ENCODE measurements around the gene PNMA6A. TPM values are rescaled to one million over a fixed set of nuclear protein-coding genes. Genes with fewer than 3 reads are reported as not detected.
"Not testable (repeated sequence)": the region's sequence is repeated elsewhere in the genome, so short reads cannot be mapped to it uniquely, and the experiment has no call there.

PNMA6A gene
- total RNA-seq, 1 experiment from 2014 or later = 3.4 TPM

GRCh38 chrX:153075366-153075765, 3.1 kb downstream of the PNMA6A start:
- DNase-seq (ENCODE audit: low read depth) = no peak

- not testable (repeated sequence) for DNase-seq (ENCODE audit: low read depth)
Measured at GRCh38 chrX:153077437-153078135, 5.3 kb downstream of the PNMA6A start.

- not testable (repeated sequence) for DNase-seq (ENCODE audit: low read depth)
Measured at GRCh38 chrX:153083238-153083923, 11.1 kb downstream of the PNMA6A start.

- DNase-seq (ENCODE audit: low read depth) = no peak
Measured at GRCh38 chrX:153102418-153102817, 30.2 kb downstream of the PNMA6A start.

- DNase-seq (ENCODE audit: low read depth) = not testable (repeated sequence)
Measured at GRCh38 chrX:153104959-153105358, 32.7 kb downstream of the PNMA6A start.

GRCh38 chrX:153106092-153106801, 34.0 kb downstream of the PNMA6A start:
- DNase-seq (ENCODE audit: low read depth) = not testable (repeated sequence)

- not testable (repeated sequence) for DNase-seq (ENCODE audit: low read depth)
Measured at GRCh38 chrX:153110735-153111134, 38.5 kb downstream of the PNMA6A start.

- not testable (repeated sequence) for DNase-seq (ENCODE audit: low read depth)
Measured at GRCh38 chrX:153113851-153114250, 41.6 kb downstream of the PNMA6A start.

GRCh38 chrX:153117754-153118153, 45.5 kb downstream of the PNMA6A start:
- not testable (repeated sequence) for DNase-seq (ENCODE audit: low read depth)

- not testable (repeated sequence) for DNase-seq (ENCODE audit: low read depth)
Measured at GRCh38 chrX:153120230-153120629, 48.0 kb downstream of the PNMA6A start.

- not testable (repeated sequence) for DNase-seq (ENCODE audit: low read depth)
Measured at GRCh38 chrX:153123468-153123867, 51.2 kb downstream of the PNMA6A start.

Other genes starting within 250 kb of the PNMA6A start
- 38.2 and 45.0 TPM in 2 replicates for gene CETN2, start 241.7 kb upstream of the PNMA6A start, total RNA-seq (2014; rRNA removed; shearing (Covaris generic))
- gene NSDHL, start 241.4 kb upstream of the PNMA6A start, total RNA-seq (2014; rRNA removed; shearing (Covaris generic)) = 11.5 TPM in 2 replicates
- gene ZNF185, start 174.4 kb upstream of the PNMA6A start, total RNA-seq (2014; rRNA removed; shearing (Covaris generic)) = 3.6 and 4.0 TPM in 2 replicates
- not detected in 2 replicates for gene PNMA5, start 78.3 kb upstream of the PNMA6A start, total RNA-seq (2014; rRNA removed; shearing (Covaris generic))
- 0.46 and 1.2 TPM in 2 replicates for gene PNMA3, start 16.0 kb upstream of the PNMA6A start, total RNA-seq (2014; rRNA removed; shearing (Covaris generic))
- gene MAGEA1, start 106.8 kb downstream of the PNMA6A start, total RNA-seq (2014; rRNA removed; shearing (Covaris generic)) = 2.7 and 3.3 TPM in 2 replicates
- gene PNMA6F, start 249.3 kb downstream of the PNMA6A start, total RNA-seq (2014; rRNA removed; shearing (Covaris generic)) = not detected in 2 replicates